PC-9 (cell line): ENCODE data around the gene UBASH3A. TPM values are rescaled to one million over a fixed set of nuclear protein-coding genes. Genes with fewer than 3 reads are reported as not detected.

Source experiments
- BruUV-seq: library from RNA; stranded (reverse); fragments of 400-500 nt; replicated peaks from 2 replicates; lab custom pipeline; 2021; lab: Mats Ljungman, UMichigan
- CTCF ChIA-PET: fragments of 300-600 bp; sonication (Branson Sonifier 250); formaldehyde crosslinking; loops from one replicate; lab custom pipeline; 2022; ENCODE audit warnings: antibody characterized with exemption; lab: Charles Lee
- POLR2A ChIA-PET: fragments of 300-600 bp; sonication (Branson Sonifier 250); formaldehyde crosslinking; loops from one replicate; lab custom pipeline; 2022; ENCODE audit warnings: antibody characterized with exemption; ENCODE audit not compliant: unreplicated experiment; lab: Charles Lee
- DNase-seq, 2 experiments: peaks; one replicate each; pipeline versions ENCODE4 v3.0.0 to v3.0.0-alpha.2; 2015 to 2022; ENCODE audit warnings: mixed read lengths in 1 of 2
- H2AFZ ChIP-seq: fragments of 200-600 bp; sonication (generic); 2 replicates; pipeline ENCODE4 v1.8.1; 2017; ENCODE audit warnings: antibody characterized with exemption
- H3F3A ChIP-seq: fragments of 200-600 bp; sonication (generic); 2 replicates; pipeline ENCODE4 v1.8.1; 2017; ENCODE audit warnings: antibody characterized with exemption, mild to moderate bottlenecking, low read depth; ENCODE audit not compliant: insufficient read depth
- H3K27ac ChIP-seq: fragments of 200-600 bp; sonication (generic); 2 replicates; pipeline ENCODE4 v1.6.1; 2016; ENCODE audit warnings: mixed run types
- H3K27me3 ChIP-seq: fragments of 200-600 bp; sonication (generic); 2 replicates; pipeline ENCODE4 v1.6.1; 2016; ENCODE audit warnings: low read depth, mixed run types; ENCODE audit not compliant: insufficient read depth
- H3K36me3 ChIP-seq: fragments of 200-600 bp; sonication (generic); 2 replicates; pipeline ENCODE4 v1.6.1; 2016; ENCODE audit warnings: low read depth, mixed run types
- H3K4me1 ChIP-seq: fragments of 200-600 bp; sonication (generic); replicated peaks from 2 replicates; pipeline ENCODE4 v1.6.1; 2016; ENCODE audit warnings: mixed run types; ENCODE audit not compliant: insufficient read depth
- H3K4me2 ChIP-seq: fragments of 200-600 bp; sonication (generic); 2 replicates; pipeline ENCODE4 v1.6.1; 2017; ENCODE audit warnings: mixed run types
- H3K4me3 ChIP-seq: fragments of 200-600 bp; sonication (generic); 2 replicates; pipeline ENCODE4 v1.6.1; 2016; ENCODE audit warnings: mixed run types
- H3K79me2 ChIP-seq: fragments of 200-600 bp; sonication (generic); 2 replicates; pipeline ENCODE4 v1.6.1; 2017; ENCODE audit warnings: low read depth, mixed run types
- H3K9me2 ChIP-seq: fragments of 200-600 bp; sonication (generic); 2 replicates; pipeline ENCODE4 v1.8.1; 2017; ENCODE audit warnings: mild to moderate bottlenecking; ENCODE audit not compliant: insufficient read depth
- H3K9me3 ChIP-seq: fragments of 200-600 bp; sonication (generic); 2 replicates; pipeline ENCODE4 v1.8.1; 2016; ENCODE audit warnings: low read depth; ENCODE audit not compliant: insufficient read depth
- H4K20me1 ChIP-seq: fragments of 200-600 bp; sonication (generic); 2 replicates; pipeline ENCODE4 v1.8.1; 2017; ENCODE audit not compliant: insufficient read depth
- EZH2 ChIP-seq: fragments of 200-600 bp; sonication (generic); IDR thresholded peaks from 2 replicates; pipeline ENCODE4 v1.8.0; 2017; ENCODE audit warnings: antibody characterized with exemption, low read depth
- intact Hi-C: fragments of 100-400 bp; cut with micrococcal nuclease; formaldehyde crosslinking; loops from one replicate; pipeline ENCODE4 v1.10.0; 2022; ENCODE audit not compliant: unreplicated experiment
- total RNA-seq: library from RNA; stranded (reverse); gene quantifications from 2 replicates; pipeline ENCODE4 v1.2.3, GENCODE V29; 2021
- TF ChIP-seq, protein P1 (sequence below): fragments of 200-600 bp; sonication (generic); conservative IDR thresholded peaks from 2 replicates; pipeline ENCODE4 v1.6.1; 2017; ENCODE audit warnings: mixed run types, antibody characterized with exemption, mild to moderate bottlenecking, moderate library complexity

The UBASH3A gene
- total RNA-seq, 1 experiment from 2014 or later = not detected

- CTCF ChIA-PET = interaction anchor here (0.7 kb wide), 1 partner anchor 1251 kb away, joined by 3 read pairs; no protein-coding TSS in a partner anchor
- Histone ChIP-seq H3K27me3 (no peaks in the 10 kb centered on the region), H3K27ac (no peak overlapping the region), H2AFZ (no peak overlapping the region), H3K36me3 (no peaks in the 10 kb centered on the region), H4K20me1 (no peaks in the 10 kb centered on the region), H3K4me2 (no peak overlapping the region), H3F3A (no peaks in the 10 kb centered on the region), H3K9me2 (no peaks in the 10 kb centered on the region), H3K79me2 (no peaks in the 10 kb centered on the region), H3K4me1 (peaks cover 14% of the 10 kb centered on the region; the same call in 1 of the 2 replicates), H3K9me3 (no peaks in the 10 kb centered on the region), H3K4me3 (no peak overlapping the region)
- intact Hi-C loops = no loop called here
- POLR2A ChIA-PET = no interaction called here
- BruUV-seq = no TSS peak
- DNase-seq = no peak
- no peak for TF ChIP-seq EZH2
- TF ChIP-seq, protein P1, sequence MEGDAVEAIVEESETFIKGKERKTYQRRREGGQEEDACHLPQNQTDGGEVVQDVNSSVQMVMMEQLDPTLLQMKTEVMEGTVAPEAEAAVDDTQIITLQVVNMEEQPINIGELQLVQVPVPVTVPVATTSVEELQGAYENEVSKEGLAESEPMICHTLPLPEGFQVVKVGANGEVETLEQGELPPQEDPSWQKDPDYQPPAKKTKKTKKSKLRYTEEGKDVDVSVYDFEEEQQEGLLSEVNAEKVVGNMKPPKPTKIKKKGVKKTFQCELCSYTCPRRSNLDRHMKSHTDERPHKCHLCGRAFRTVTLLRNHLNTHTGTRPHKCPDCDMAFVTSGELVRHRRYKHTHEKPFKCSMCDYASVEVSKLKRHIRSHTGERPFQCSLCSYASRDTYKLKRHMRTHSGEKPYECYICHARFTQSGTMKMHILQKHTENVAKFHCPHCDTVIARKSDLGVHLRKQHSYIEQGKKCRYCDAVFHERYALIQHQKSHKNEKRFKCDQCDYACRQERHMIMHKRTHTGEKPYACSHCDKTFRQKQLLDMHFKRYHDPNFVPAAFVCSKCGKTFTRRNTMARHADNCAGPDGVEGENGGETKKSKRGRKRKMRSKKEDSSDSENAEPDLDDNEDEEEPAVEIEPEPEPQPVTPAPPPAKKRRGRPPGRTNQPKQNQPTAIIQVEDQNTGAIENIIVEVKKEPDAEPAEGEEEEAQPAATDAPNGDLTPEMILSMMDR = no peak
Measured at GRCh38 chr21:42398436-42399028, 5.2 kb upstream of the UBASH3A start.

DNA sequence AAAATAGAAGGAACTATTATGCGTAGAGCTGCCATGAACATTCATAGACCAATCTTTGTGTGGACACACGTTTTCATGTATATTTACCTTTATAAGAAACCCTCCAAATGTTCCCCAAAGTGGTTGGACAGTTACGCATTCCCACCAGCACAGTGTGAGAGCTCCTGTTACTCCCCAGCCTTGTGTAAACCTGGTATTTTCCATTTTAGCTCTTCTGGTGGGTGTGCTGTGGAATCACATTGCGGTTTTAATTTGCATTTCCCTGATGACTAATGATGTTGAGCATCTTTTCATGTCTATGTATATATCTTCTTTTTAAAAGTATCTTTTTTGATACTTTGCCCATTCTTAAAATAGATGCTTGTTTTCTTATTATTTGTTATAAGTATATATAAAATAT is 3.2 kb upstream of the UBASH3A start:
- H3K4me2 ChIP-seq = no peak overlapping the region
- DNase-seq = no peak
- no peaks in the 10 kb centered on the region for H4K20me1 ChIP-seq
- no peaks in the 10 kb centered on the region for H3K36me3 ChIP-seq
- H3F3A ChIP-seq = no peaks in the 10 kb centered on the region
- H3K27ac ChIP-seq = no peak overlapping the region
- TF ChIP-seq, protein P1 = no peak
- no peak for TF ChIP-seq EZH2
- H3K9me3 ChIP-seq = no peaks in the 10 kb centered on the region
- BruUV-seq = no TSS peak
- CTCF ChIA-PET = no interaction called here
- H3K27me3 ChIP-seq = no peaks in the 10 kb centered on the region
- H2AFZ ChIP-seq = no peak overlapping the region
- peaks cover 10% of the 10 kb centered on the region; the same call in 1 of the 2 replicates for H3K4me1 ChIP-seq
- H3K4me3 ChIP-seq = no peak overlapping the region
- POLR2A ChIA-PET = no interaction called here
- intact Hi-C loops = no loop called here
- H3K79me2 ChIP-seq = no peaks in the 10 kb centered on the region
- H3K9me2 ChIP-seq = no peaks in the 10 kb centered on the region

DNA sequence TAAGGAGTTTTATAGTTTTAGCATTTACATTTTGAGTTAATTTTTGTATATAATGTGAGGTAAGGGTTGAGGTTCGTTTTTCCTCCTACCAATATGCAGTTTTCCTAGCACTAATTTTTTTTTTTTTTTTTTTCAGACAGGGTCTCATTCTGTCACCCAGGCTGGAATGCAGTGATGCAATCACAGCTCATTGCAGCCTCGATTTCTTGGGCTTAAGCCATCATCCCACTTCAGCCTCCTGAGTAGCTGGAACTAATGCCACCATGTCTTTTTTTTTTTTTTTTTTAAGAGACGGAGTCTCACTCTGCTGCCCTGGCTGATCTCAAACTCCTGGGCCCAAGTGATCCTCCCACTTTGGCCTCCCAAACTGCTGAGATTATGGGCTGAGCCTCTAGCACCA is 2.5 kb upstream of the UBASH3A start:
- no peak overlapping the region for H3K4me3 ChIP-seq
- intact Hi-C loops = no loop called here
- BruUV-seq = no TSS peak
- no peak overlapping the region for H3K4me2 ChIP-seq
- ChIA-PET CTCF (no interaction called here), POLR2A (no interaction called here)
- H3K27ac ChIP-seq = no peak overlapping the region
- H4K20me1 ChIP-seq = no peaks in the 10 kb centered on the region
- H2AFZ ChIP-seq = no peak overlapping the region
- H3K9me2 ChIP-seq = no peaks in the 10 kb centered on the region
- H3K36me3 ChIP-seq = no peaks in the 10 kb centered on the region
- TF ChIP-seq EZH2 = no peak
- TF ChIP-seq, protein P1 = no peak
- peaks cover 6% of the 10 kb centered on the region; the same call in 1 of the 2 replicates for H3K4me1 ChIP-seq
- H3K79me2 ChIP-seq = no peaks in the 10 kb centered on the region
- DNase-seq = no peak
- H3K9me3 ChIP-seq = no peaks in the 10 kb centered on the region
- H3K27me3 ChIP-seq = no peaks in the 10 kb centered on the region
- H3F3A ChIP-seq = no peaks in the 10 kb centered on the region
